Measurements from ENCODE around the gene CABP2.
"Not testable (repeated sequence)": the region's sequence is repeated elsewhere in the genome, so short reads cannot be mapped to it uniquely, and the experiment has no call there.

The CABP2 gene

GRCh38 chr11:67482827-67483798 is 40.1 kb downstream of the CABP2 start, which contains the start of gene AIP (continued):
- TF ChIP-seq ZNF639 (tag by site-specific recombination; IDR thresholded peaks at IDR 0.05) (peak; percentile 43; the same call in 1 of the 2 replicates), ZEB2 (tag by site-specific recombination; IDR thresholded peaks at IDR 0.05) (peak; percentile 31; the same call in 1 of the 2 replicates), ZNF843 (tag by site-specific recombination; IDR thresholded peaks at IDR 0.05) (0 out of 2 replicates have a peak, but pooled peaks have one; percentile 16), ZNF610 (tag by site-specific recombination; IDR thresholded peaks at IDR 0.05; ENCODE audit: borderline replicate concordance) (peak; percentile 79; the same call in 1 of the 2 replicates), ZBTB20 (tag by site-specific recombination; IDR thresholded peaks at IDR 0.05) (0 out of 2 replicates have a peak, but pooled peaks have one; percentile 13), PBX3 (CRISPR knock-in tag; IDR thresholded peaks at IDR 0.05) (0 out of 2 replicates have a peak, but pooled peaks have one; percentile 61), YY2 (tag by site-specific recombination; IDR thresholded peaks at IDR 0.05) (peak; percentile 87), ZBTB10 (tag by site-specific recombination; IDR thresholded peaks at IDR 0.05) (0 out of 2 replicates have a peak, but pooled peaks have one; percentile 17)
- TF ChIP-seq, protein P1, sequence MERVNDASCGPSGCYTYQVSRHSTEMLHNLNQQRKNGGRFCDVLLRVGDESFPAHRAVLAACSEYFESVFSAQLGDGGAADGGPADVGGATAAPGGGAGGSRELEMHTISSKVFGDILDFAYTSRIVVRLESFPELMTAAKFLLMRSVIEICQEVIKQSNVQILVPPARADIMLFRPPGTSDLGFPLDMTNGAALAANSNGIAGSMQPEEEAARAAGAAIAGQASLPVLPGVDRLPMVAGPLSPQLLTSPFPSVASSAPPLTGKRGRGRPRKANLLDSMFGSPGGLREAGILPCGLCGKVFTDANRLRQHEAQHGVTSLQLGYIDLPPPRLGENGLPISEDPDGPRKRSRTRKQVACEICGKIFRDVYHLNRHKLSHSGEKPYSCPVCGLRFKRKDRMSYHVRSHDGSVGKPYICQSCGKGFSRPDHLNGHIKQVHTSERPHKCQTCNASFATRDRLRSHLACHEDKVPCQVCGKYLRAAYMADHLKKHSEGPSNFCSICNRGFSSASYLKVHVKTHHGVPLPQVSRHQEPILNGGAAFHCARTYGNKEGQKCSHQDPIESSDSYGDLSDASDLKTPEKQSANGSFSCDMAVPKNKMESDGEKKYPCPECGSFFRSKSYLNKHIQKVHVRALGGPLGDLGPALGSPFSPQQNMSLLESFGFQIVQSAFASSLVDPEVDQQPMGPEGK (tag by site-specific recombination; IDR thresholded peaks at IDR 0.05) = peak; percentile 25; the same call in 1 of the 2 replicates

DNA sequence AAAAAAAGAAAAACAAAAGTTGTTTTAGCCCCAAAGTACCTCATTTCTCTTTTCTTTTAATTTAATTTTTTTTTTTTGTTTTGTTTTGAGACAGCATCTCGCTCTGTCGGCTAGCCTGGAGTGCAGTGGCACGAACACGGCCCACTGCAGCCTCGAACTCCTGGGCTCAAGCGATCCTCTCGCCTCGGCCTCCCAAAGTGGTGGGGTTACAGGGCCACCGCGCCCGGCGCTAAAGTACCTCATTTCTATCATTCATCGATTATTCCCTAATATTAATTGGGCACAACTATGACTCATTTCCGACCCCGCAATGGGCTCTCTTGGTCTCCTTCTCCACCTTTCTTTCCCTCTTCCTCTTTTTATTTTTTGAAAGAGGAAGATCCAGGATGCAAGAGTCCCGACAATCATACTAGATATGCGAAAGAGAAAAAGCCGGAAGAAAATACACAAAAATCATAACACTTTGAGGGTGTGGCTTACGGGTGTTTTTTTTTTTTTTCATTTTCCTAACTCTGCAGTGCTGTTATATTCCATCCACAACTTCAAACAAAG is 40.9 kb downstream of the CABP2 start:
- H3K4me1 ChIP-seq (ENCODE audit: control insufficient read depth, insufficient read depth, low read length) = no peaks in the 10 kb centered on the region

GRCh38 chr11:67477344-67478050 is 45.7 kb downstream of the CABP2 start:
- H3K27ac ChIP-seq (ENCODE audit: extremely low read depth, low read depth, low read length); H3K9me3 ChIP-seq (ENCODE audit: control insufficient read depth, insufficient read depth, low read depth, low read length); H3K4me3 ChIP-seq (ENCODE audit: low read depth, low read length); CTCF ChIA-PET; H3K4me1 ChIP-seq (ENCODE audit: control insufficient read depth, insufficient read depth, low read length); H3K36me3 ChIP-seq (ENCODE audit: control insufficient read depth in 2 of 2, insufficient read depth in 1 of 2, low read length in 2 of 2): not testable (repeated sequence)
- POLR2A ChIA-PET = interaction anchor here (0.6 kb wide), 1 partner anchor 17 kb away, joined by 6 read pairs; no protein-coding TSS in a partner anchor

More for the DNA sequence above, 40.9 kb downstream of the CABP2 start:
- H3K36me3 ChIP-seq (ENCODE audit: control insufficient read depth in 2 of 2, insufficient read depth in 1 of 2, low read length in 2 of 2) = peaks cover 0 to 11% of the 10 kb centered on the region in 2 experiments; a peak in 1 of 3 replicates
- POLR2A ChIA-PET = interaction anchor here (0.6 to 1.6 kb wide), 10 partner anchors 8 to 822 kb away, joined by 3 to 11 read pairs (median 4); partner anchors contain the start of genes PPP1CA, RAD9A and TMEM134
- TF ChIP-seq ZNF600 (tag by site-specific recombination; IDR thresholded peaks at IDR 0.05) (no peak), TRIM28 (IDR thresholded peaks at IDR 0.05; ENCODE audit: borderline replicate concordance, low read length) (no peak), ZNF513 (tag by site-specific recombination; IDR thresholded peaks at IDR 0.05) (no peak), ZNF558 (tag by site-specific recombination; IDR thresholded peaks at IDR 0.05) (no peak), ZNF776 (tag by site-specific recombination; IDR thresholded peaks at IDR 0.05; ENCODE audit: borderline replicate concordance) (no peak), ZNF555 (tag by site-specific recombination; conservative IDR thresholded peaks at IDR 0.05) (no peak), ZNF426 (tag by site-specific recombination; IDR thresholded peaks at IDR 0.05) (no peak), ZNF658 (tag by site-specific recombination; IDR thresholded peaks at IDR 0.05) (no peak), MZF1 (tag by site-specific recombination; IDR thresholded peaks at IDR 0.05; ENCODE audit: borderline replicate concordance) (no peak), ZNF394 (tag by site-specific recombination; IDR thresholded peaks at IDR 0.05; ENCODE audit: borderline replicate concordance) (no peak)
- no peaks in the 10 kb centered on the region for H3K9me3 ChIP-seq (ENCODE audit: control insufficient read depth, insufficient read depth, low read depth, low read length)
- H3K4me3 ChIP-seq (ENCODE audit: low read depth, low read length) = peak overlapping the region; percentile 77
- CTCF ChIA-PET = interaction anchor here (0.8 kb wide), 1 partner anchor 90 kb away, joined by 3 read pairs; no protein-coding TSS in a partner anchor
- H3K27ac ChIP-seq (ENCODE audit: extremely low read depth, low read depth, low read length) = no peak overlapping the region

Data from HEK293 (cell line).